HFFc6 (cell line): ENCODE measurements around the gene PDCD1. TPM values are rescaled to one million over a fixed set of nuclear protein-coding genes. Genes with fewer than 3 reads are reported as not detected.

Source experiments
- DNase-seq: peaks from one replicate; pipeline ENCODE4 v3.0.0-alpha.2; 2018
- H3K27ac Mint-ChIP-seq: 2 replicates; pipeline ENCODE4 v1.8.0; 2020; ENCODE audit warnings: mild to moderate bottlenecking, mixed read lengths
- H3K27me3 Mint-ChIP-seq: 2 replicates; pipeline ENCODE4 v1.8.0; 2021; ENCODE audit warnings: mild to moderate bottlenecking, moderate library complexity, mixed read lengths; ENCODE audit not compliant: insufficient read depth
- H3K36me3 Mint-ChIP-seq: 2 replicates; pipeline ENCODE4 v1.8.0; 2021; ENCODE audit warnings: low read depth, mixed read lengths
- H3K4me1 Mint-ChIP-seq: 2 replicates; pipeline ENCODE4 v1.8.0; 2020; ENCODE audit warnings: low read depth, mixed read lengths
- H3K4me3 Mint-ChIP-seq: 2 replicates; pipeline ENCODE4 v1.8.0; 2020; ENCODE audit warnings: mild to moderate bottlenecking, moderate library complexity, mixed read lengths
- H3K9me3 Mint-ChIP-seq: 2 replicates; pipeline ENCODE4 v1.8.0; 2020; ENCODE audit warnings: mild to moderate bottlenecking, mixed read lengths
- total RNA-seq, 6 experiments: library from RNA; stranded (reverse); fragmentation: NEBNext Ultra II Directional; extraction: Animal tissue kit (Norgen Biotek cat#: 25700); gene quantifications; 2 replicates in 1 of 6; 3 replicates in 5 of 6; pipeline ENCODE4 v1.2.3, GENCODE V29; 2021
- TF ChIP-seq, protein P1 (sequence below): fragments of 200-600 bp; sonication (generic); IDR thresholded peaks from 2 replicates; pipeline ENCODE4 v1.5.0; 2021; ENCODE audit warnings: antibody characterized with exemption, mild to moderate bottlenecking

PDCD1 gene
- total RNA-seq, 6 experiments from 2014 or later = not detected

- no peak within 1 kb of the TSS for H3K4me3 Mint-ChIP-seq
- H3K27me3 Mint-ChIP-seq = peaks cover 2% of the 10 kb centered on the region
- peaks cover 9% of the 10 kb centered on the region for H3K36me3 Mint-ChIP-seq
- TF ChIP-seq, protein P1, sequence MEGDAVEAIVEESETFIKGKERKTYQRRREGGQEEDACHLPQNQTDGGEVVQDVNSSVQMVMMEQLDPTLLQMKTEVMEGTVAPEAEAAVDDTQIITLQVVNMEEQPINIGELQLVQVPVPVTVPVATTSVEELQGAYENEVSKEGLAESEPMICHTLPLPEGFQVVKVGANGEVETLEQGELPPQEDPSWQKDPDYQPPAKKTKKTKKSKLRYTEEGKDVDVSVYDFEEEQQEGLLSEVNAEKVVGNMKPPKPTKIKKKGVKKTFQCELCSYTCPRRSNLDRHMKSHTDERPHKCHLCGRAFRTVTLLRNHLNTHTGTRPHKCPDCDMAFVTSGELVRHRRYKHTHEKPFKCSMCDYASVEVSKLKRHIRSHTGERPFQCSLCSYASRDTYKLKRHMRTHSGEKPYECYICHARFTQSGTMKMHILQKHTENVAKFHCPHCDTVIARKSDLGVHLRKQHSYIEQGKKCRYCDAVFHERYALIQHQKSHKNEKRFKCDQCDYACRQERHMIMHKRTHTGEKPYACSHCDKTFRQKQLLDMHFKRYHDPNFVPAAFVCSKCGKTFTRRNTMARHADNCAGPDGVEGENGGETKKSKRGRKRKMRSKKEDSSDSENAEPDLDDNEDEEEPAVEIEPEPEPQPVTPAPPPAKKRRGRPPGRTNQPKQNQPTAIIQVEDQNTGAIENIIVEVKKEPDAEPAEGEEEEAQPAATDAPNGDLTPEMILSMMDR = no peak
- peaks cover 2% of the 10 kb centered on the region for H3K9me3 Mint-ChIP-seq
- no peaks in the 10 kb centered on the region; the same call in 1 of the 2 replicates for H3K4me1 Mint-ChIP-seq
- DNase-seq = no peak
- no peak within 1 kb of the TSS for H3K27ac Mint-ChIP-seq
Measured at GRCh38 chr2:241869087-241869961, 10.6 kb upstream of the PDCD1 start, which contains the start of gene RTP5. Gene RTP5, plus strand, starts transcription at chr2:241869729. Its CDS starts 28 bp downstream, at chr2:241869757.

GRCh38 chr2:241868661-241869081 is 10.0 kb upstream of the PDCD1 start:
- Mint-ChIP-seq H3K4me3 (no peak overlapping the region), H3K9me3 (peaks cover 6% of the 10 kb centered on the region), H3K27me3 (peaks cover 2% of the 10 kb centered on the region), H3K27ac (no peak overlapping the region), H3K4me1 (no peaks in the 10 kb centered on the region; the same call in 1 of the 2 replicates), H3K36me3 (peaks cover 14% of the 10 kb centered on the region)
- TF ChIP-seq, protein P1 = no peak
- no peak for DNase-seq

DNA sequence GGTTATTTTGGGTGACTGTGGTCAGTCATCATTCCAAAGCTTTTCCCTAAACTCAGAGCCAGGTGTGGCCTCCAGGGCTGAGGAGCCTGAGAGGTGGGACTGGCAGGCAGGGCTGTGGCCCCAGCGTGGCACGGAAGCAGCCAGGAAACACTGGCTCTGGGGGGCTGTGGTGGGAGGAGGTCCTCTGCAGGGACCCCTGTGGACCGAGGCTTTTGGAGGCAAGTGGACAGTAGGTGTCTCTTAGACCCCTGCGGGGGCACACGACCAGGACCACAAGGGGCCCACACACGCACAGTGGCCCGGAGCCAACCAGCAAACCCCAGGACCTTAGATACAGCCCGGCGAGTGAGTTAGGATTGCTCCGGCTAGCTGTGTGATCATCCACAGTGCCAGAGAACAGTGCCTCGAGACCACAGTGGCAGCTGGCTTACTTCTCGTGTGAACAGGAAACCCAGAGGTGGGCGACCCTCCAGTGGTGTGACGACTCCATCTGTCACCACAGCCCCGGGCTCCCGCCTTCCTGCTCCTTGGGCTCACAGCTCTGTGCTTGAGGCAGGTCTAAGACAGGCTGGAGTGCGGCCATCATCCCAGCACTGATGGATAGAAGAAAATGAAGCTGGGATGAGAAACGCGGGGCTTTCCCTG is 9.2 kb upstream of the PDCD1 start:
- Mint-ChIP-seq H3K4me1 (no peaks in the 10 kb centered on the region; the same call in 1 of the 2 replicates), H3K27ac (no peak overlapping the region), H3K27me3 (peaks cover 5% of the 10 kb centered on the region), H3K4me3 (no peak overlapping the region), H3K9me3 (peaks cover 6% of the 10 kb centered on the region), H3K36me3 (peaks cover 14% of the 10 kb centered on the region)
- TF ChIP-seq, protein P1 = no peak
- no peak for DNase-seq

GRCh38 chr2:241866790-241867645 is 8.3 kb upstream of the PDCD1 start:
- DNase-seq = no peak
- TF ChIP-seq, protein P1 = no peak
- Mint-ChIP-seq H3K4me3 (no peak overlapping the region), H3K4me1 (no peaks in the 10 kb centered on the region; the same call in 1 of the 2 replicates), H3K27me3 (peaks cover 10% of the 10 kb centered on the region), H3K9me3 (peaks cover 6% of the 10 kb centered on the region), H3K27ac (no peak overlapping the region), H3K36me3 (peaks cover 14% of the 10 kb centered on the region)
